Trophoblast cell (in vitro differentiated cells and primary cell): Measurements from ENCODE around the gene SULT1A3.
"Not testable (repeated sequence)": the region's sequence is repeated elsewhere in the genome, so short reads cannot be mapped to it uniquely, and the experiment has no call there.

Experiments used
- DNase-seq, 2 donors: peaks; one replicate each; pipeline ENCODE4 v3.0.0-alpha.2; 2016
- H2AFZ ChIP-seq: 2 replicates; pipeline ENCODE4 v1.6.1; 2013; ENCODE audit warnings: low read length, moderate library complexity, mild to moderate bottlenecking; ENCODE audit not compliant: insufficient read depth, poor library complexity
- H2AK5ac ChIP-seq: 2 replicates; pipeline ENCODE4 v1.6.1; 2013; ENCODE audit warnings: mild to moderate bottlenecking, low read length
- H2BK120ac ChIP-seq: 2 replicates; pipeline ENCODE4 v1.6.1; 2013; ENCODE audit warnings: low read length, mild to moderate bottlenecking, moderate library complexity; ENCODE audit not compliant: insufficient read depth, poor library complexity
- H2BK12ac ChIP-seq: 2 replicates; pipeline ENCODE4 v1.6.1; 2013; ENCODE audit warnings: mild to moderate bottlenecking, low read length, moderate library complexity
- H2BK5ac ChIP-seq: 2 replicates; pipeline ENCODE4 v1.6.1; 2013; ENCODE audit warnings: low read length, low read depth, moderate library complexity, mild to moderate bottlenecking; ENCODE audit not compliant: poor library complexity
- H3K14ac ChIP-seq: 2 replicates; pipeline ENCODE4 v1.6.1; 2013; ENCODE audit warnings: mild to moderate bottlenecking, low read length
- H3K18ac ChIP-seq: 2 replicates; pipeline ENCODE4 v1.6.1; 2013; ENCODE audit warnings: mild to moderate bottlenecking, low read length
- H3K23ac ChIP-seq: 2 replicates; pipeline ENCODE4 v1.6.1; 2013; ENCODE audit warnings: low read length
- H3K27ac ChIP-seq: 2 replicates; pipeline ENCODE4 v1.5.1; 2013; ENCODE audit warnings: low read depth, mild to moderate bottlenecking, inconsistent platforms, low read length, moderate library complexity
- H3K27me3 ChIP-seq: 2 replicates; pipeline ENCODE4 v1.6.1; 2013; ENCODE audit warnings: inconsistent platforms, mild to moderate bottlenecking, low read length, moderate library complexity; ENCODE audit not compliant: insufficient read depth
- H3K36me3 ChIP-seq, 2 experiments: 1 replicate in 1 of 2; 2 replicates in 1 of 2; pipeline ENCODE4 v1.6.1; 2013; ENCODE audit warnings: low read length in 2 of 2, mild to moderate bottlenecking in 2 of 2, moderate library complexity in 1 of 2; ENCODE audit not compliant: insufficient read depth in 2 of 2, control insufficient read depth in 1 of 2
- H3K4ac ChIP-seq: 2 replicates; pipeline ENCODE4 v1.6.1; 2013; ENCODE audit warnings: low read depth, mild to moderate bottlenecking, low read length, moderate library complexity
- H3K4me1 ChIP-seq, 2 experiments: 1 replicate in 1 of 2; 2 replicates in 1 of 2; pipeline ENCODE4 v1.6.1; 2013; ENCODE audit warnings: low read length in 2 of 2, mild to moderate bottlenecking in 2 of 2, moderate library complexity in 1 of 2; ENCODE audit not compliant: insufficient read depth in 2 of 2, control insufficient read depth in 1 of 2
- H3K4me2 ChIP-seq: 2 replicates; pipeline ENCODE4 v1.6.1; 2013; ENCODE audit warnings: inconsistent platforms, mild to moderate bottlenecking, low read length, moderate library complexity
- H3K4me3 ChIP-seq: 2 replicates; pipeline ENCODE4 v1.5.1; 2013; ENCODE audit warnings: mild to moderate bottlenecking, low read depth, low read length, inconsistent platforms
- H3K79me1 ChIP-seq: one replicate; pipeline ENCODE4 v1.6.1; 2013; ENCODE audit warnings: low read length
- H3K79me2 ChIP-seq: 2 replicates; pipeline ENCODE4 v1.6.1; 2013; ENCODE audit warnings: low read length, mild to moderate bottlenecking; ENCODE audit not compliant: control insufficient read depth, insufficient read depth, poor library complexity
- H3K9ac ChIP-seq: 2 replicates; pipeline ENCODE4 v1.6.1; 2013; ENCODE audit warnings: mild to moderate bottlenecking, low read length
- H3K9me3 ChIP-seq: 2 replicates; pipeline ENCODE4 v1.6.1; 2013; ENCODE audit warnings: low read depth, mild to moderate bottlenecking, control low read depth, inconsistent platforms, low read length; ENCODE audit not compliant: insufficient read depth
- H4K12ac ChIP-seq: 2 replicates; pipeline ENCODE4 v1.6.1; 2013; ENCODE audit warnings: low read depth, mild to moderate bottlenecking, low read length, moderate library complexity
- H4K8ac ChIP-seq: 2 replicates; pipeline ENCODE4 v1.6.1; 2013; ENCODE audit warnings: low read depth, mild to moderate bottlenecking, low read length, moderate library complexity
- H4K91ac ChIP-seq: one replicate; pipeline ENCODE4 v1.6.1; 2013; ENCODE audit warnings: low read depth, mild to moderate bottlenecking, low read length, moderate library complexity
- WGBS: extraction: QIAGEN DNeasy Blood & Tissue Kit; methylation state at CpG from one replicate; pipeline ENCODE4 v1.1.7; 2013; ENCODE audit warnings: missing lambda C conversion rate; ENCODE audit not compliant: insufficient read length, insufficient coverage; ENCODE audit errors: extremely low coverage; 5-methylcytosine and 5-hydroxymethylcytosine counted together

SULT1A3 gene

GRCh38 chr16:30193098-30193497 is 6.0 kb upstream of the SULT1A3 start:
- not testable (repeated sequence) for H3K9me3 ChIP-seq, H3K36me3 ChIP-seq, H4K91ac ChIP-seq, H4K12ac ChIP-seq, H3K79me2 ChIP-seq, H2AFZ ChIP-seq, H3K23ac ChIP-seq, H3K27me3 ChIP-seq, H3K4me3 ChIP-seq, DNase-seq, H4K8ac ChIP-seq, H2BK120ac ChIP-seq, H2BK5ac ChIP-seq, H2BK12ac ChIP-seq, H2AK5ac ChIP-seq, H3K79me1 ChIP-seq, H3K18ac ChIP-seq, H3K4me2 ChIP-seq, H3K27ac ChIP-seq, H3K4me1 ChIP-seq, H3K4ac ChIP-seq, H3K14ac ChIP-seq, H3K9ac ChIP-seq
- no CpG with 5 or more reads among the region's 21 CpGs for whole genome bisulfite sequencing

DNA sequence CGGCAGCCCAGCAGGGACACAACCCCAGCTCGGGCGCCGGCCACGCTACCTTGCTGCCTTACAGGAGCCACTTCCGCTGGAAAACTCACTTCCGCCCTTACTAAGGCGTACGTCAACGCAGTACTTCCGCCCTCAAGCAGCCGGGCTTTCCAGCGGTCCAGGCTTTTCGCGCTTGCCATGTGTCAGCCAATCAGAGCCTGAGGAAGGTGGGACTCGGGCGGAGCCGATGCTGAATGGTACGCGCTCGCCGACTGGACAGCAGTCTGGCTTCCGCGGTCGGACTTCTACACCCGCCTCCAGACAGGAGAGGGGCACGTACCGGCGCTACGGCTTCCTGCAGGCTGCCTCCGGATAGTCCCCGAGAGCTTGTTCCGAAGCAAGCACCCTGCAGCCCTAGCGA is 5.4 kb upstream of the SULT1A3 start, which contains the start of the genes BOLA2B and SLX1A:
Gene BOLA2B (minus strand): TSS at position 52 of the 400 bp plus-strand sequence. CDS start 71 bp downstream, outside the sequence.
Gene SLX1A (plus strand): TSS at position 261 of the 400 bp plus-strand sequence. CDS start 210 bp downstream, outside the sequence.
- H3K4me2 ChIP-seq: peak within 1 kb of the TSS; percentile 58
- H3K27ac ChIP-seq, H3K4me1 ChIP-seq, H3K9ac ChIP-seq, H3K79me2 ChIP-seq, H4K12ac ChIP-seq, H4K91ac ChIP-seq, H3K23ac ChIP-seq, H3K79me1 ChIP-seq, H2BK5ac ChIP-seq, H3K14ac ChIP-seq, H3K9me3 ChIP-seq, H3K4me3 ChIP-seq, H2AK5ac ChIP-seq, H3K36me3 ChIP-seq, H3K27me3 ChIP-seq, DNase-seq, H2BK12ac ChIP-seq, H3K4ac ChIP-seq, H2BK120ac ChIP-seq, H2AFZ ChIP-seq: not testable (repeated sequence)
- peak within 1 kb of the TSS; percentile 82 for H3K18ac ChIP-seq
- peak within 1 kb of the TSS; percentile 65 for H4K8ac ChIP-seq
- WGBS: no CpG with 5 or more reads among the region's 34 CpGs

DNA sequence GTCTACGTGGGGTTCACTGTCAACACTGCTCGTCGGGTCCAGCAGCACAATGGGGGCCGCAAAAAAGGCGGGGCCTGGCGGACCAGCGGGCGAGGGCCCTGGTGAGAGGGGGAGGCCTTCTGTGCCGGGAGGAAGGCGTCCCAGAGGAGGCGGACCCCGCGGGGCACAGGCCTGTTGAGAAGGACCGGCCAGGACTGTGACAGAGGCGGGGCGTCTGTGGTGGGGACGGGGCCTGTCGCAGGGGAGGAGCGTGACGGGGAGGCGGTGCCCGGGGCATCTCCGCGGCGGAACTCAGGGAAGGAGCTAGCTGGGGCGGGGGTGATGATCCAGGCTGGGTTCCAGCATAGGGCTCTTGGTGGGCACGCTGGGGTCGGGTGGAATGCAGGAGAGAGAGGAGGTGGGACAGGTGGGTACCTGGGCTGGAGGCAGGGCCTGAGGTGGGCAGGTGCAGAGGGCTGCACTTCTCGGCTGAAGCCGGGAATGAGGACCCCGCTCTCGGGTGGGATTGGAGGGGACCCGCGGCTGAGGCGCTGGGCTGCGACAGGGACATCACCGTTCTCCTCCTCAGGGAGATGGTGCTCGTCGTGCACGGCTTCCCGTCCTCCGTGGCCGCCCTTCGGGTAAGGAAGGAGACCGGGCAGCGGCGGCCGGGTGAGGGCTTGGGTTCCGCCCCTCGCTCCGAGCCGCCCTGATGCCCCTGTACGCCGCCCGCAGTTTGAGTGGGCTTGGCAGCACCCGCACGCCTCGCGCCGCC is 4.7 kb upstream of the SULT1A3 start:
- not testable (repeated sequence) for H2AFZ ChIP-seq, H3K9ac ChIP-seq, H3K4me3 ChIP-seq, H3K4ac ChIP-seq, H3K79me1 ChIP-seq, H2BK12ac ChIP-seq, DNase-seq, H3K23ac ChIP-seq, H2BK120ac ChIP-seq, H3K9me3 ChIP-seq, H2BK5ac ChIP-seq, H4K12ac ChIP-seq, H4K91ac ChIP-seq, H3K14ac ChIP-seq, H3K27me3 ChIP-seq, H3K79me2 ChIP-seq, H3K27ac ChIP-seq, H3K36me3 ChIP-seq, H2AK5ac ChIP-seq, H3K4me1 ChIP-seq
- H4K8ac ChIP-seq: peak overlapping the region; percentile 65
- no CpG with 5 or more reads among the region's 60 CpGs for WGBS
- H3K18ac ChIP-seq: peak overlapping the region; percentile 82
- peak overlapping the region; percentile 58 for H3K4me2 ChIP-seq

GRCh38 chr16:30197001-30197400 is 2.1 kb upstream of the SULT1A3 start:
- not testable (repeated sequence) for H4K91ac ChIP-seq, H3K23ac ChIP-seq, H3K79me2 ChIP-seq, H3K27ac ChIP-seq, H2BK120ac ChIP-seq, H3K4me3 ChIP-seq, DNase-seq, H3K4me2 ChIP-seq, H3K9me3 ChIP-seq, H2BK12ac ChIP-seq, H3K4ac ChIP-seq, H2AFZ ChIP-seq, H3K9ac ChIP-seq, H2AK5ac ChIP-seq, H3K36me3 ChIP-seq, H4K8ac ChIP-seq, H3K14ac ChIP-seq, H4K12ac ChIP-seq, H3K79me1 ChIP-seq, H3K4me1 ChIP-seq, H3K27me3 ChIP-seq, H2BK5ac ChIP-seq, H3K18ac ChIP-seq
- no CpG with 5 or more reads among the region's 2 CpGs for WGBS
